Measurements from ENCODE around the gene WDR48. TPM values are rescaled to one million over a fixed set of nuclear protein-coding genes. Genes with fewer than 3 reads are reported as not detected.

WDR48 gene
- total RNA-seq, 4 donors from 2014 or later = 18.3 to 49.3 (median 25.2) TPM

DNA sequence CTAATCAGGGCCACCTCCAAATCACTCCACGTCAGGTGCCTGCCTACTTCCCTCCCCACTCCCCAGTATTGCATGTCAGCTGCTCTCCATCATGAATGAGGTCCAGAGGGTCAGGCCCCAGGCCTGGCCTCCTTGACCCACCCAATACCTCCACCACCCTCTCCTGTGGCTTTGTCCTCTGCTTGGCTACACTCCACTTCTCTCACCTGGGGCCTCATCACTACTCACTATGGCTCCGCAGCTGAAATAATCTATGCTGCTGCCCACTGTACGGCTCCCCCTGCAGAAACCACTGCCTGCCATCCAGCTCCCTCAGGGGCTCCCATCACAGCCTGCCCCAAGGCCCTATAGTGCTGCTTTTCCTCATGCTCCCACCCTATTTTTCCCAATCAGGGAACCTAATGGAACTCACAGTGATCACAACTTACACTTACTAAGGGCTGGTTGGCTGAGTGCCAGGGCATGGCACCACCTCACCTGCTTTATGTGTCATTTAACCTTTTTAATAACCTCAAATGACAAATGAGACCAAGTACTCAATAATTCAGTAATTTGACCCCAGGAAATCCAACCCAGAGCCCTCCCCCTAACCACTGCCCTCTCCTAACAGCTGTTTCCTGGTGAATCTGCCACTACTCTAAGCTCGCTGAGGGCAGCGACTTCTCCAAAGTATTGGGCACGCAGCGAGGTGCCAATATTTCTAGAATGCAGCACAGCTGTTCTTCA is 53.3 kb downstream of the WDR48 start:
- Histone ChIP-seq H3K4me1 (peaks cover 43% of the 10 kb centered on the region), H3K27ac (no peak overlapping the region), H3K4me3 (no peak overlapping the region), H3K27me3 (no peaks in the 10 kb centered on the region), H3K9me3 (no peaks in the 10 kb centered on the region), H3K36me3 (peaks cover 15% of the 10 kb centered on the region)
- 91% methylated on average over 6 of the region's 7 CpGs for WGBS
- DNase-seq (ENCODE audit: low spot score in 2 of 2) = no peak
- TF ChIP-seq EP300 (IDR thresholded peaks at IDR 0.05) = no peak
- no peak for TF ChIP-seq POLR2A (IDR thresholded peaks at IDR 0.05)
- TF ChIP-seq POLR2AphosphoS5 (IDR thresholded peaks at IDR 0.05) = no peak
- TF ChIP-seq, protein P1, sequence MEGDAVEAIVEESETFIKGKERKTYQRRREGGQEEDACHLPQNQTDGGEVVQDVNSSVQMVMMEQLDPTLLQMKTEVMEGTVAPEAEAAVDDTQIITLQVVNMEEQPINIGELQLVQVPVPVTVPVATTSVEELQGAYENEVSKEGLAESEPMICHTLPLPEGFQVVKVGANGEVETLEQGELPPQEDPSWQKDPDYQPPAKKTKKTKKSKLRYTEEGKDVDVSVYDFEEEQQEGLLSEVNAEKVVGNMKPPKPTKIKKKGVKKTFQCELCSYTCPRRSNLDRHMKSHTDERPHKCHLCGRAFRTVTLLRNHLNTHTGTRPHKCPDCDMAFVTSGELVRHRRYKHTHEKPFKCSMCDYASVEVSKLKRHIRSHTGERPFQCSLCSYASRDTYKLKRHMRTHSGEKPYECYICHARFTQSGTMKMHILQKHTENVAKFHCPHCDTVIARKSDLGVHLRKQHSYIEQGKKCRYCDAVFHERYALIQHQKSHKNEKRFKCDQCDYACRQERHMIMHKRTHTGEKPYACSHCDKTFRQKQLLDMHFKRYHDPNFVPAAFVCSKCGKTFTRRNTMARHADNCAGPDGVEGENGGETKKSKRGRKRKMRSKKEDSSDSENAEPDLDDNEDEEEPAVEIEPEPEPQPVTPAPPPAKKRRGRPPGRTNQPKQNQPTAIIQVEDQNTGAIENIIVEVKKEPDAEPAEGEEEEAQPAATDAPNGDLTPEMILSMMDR (IDR thresholded peaks at IDR 0.05) = no peak

DNA sequence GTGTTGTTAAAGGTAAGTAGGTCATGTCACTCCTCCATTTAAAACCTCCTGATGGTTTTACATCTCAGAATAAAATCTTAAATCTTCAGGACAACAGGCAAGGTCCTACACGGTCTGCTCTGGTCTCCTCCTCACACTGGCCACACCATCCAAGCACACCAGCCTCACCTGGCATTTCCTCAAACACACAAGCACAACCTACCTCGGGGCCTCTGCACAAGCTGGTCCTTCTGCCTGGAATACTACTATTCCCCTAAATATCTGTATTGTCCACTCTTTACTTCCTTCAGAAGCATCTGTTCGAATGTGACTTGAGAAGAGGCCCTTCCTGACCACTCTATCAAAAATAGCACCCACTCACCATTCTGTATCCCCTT is 53.9 kb downstream of the WDR48 start:
- peak overlapping the region; percentile 96 for H3K4me3 ChIP-seq
- TF ChIP-seq POLR2AphosphoS5 (IDR thresholded peaks at IDR 0.05) = no peak
- no peak for TF ChIP-seq POLR2A (IDR thresholded peaks at IDR 0.05)
- 72% methylated on average over 3 of the region's 3 CpGs for WGBS
- no peaks in the 10 kb centered on the region for H3K9me3 ChIP-seq
- peaks cover 43% of the 10 kb centered on the region for H3K4me1 ChIP-seq
- H3K27ac ChIP-seq = no peak overlapping the region
- no peak for DNase-seq (ENCODE audit: low spot score in 2 of 2)
- H3K36me3 ChIP-seq = peaks cover 10% of the 10 kb centered on the region
- no peaks in the 10 kb centered on the region for H3K27me3 ChIP-seq

GRCh38 chr3:39106281-39106811 is 54.5 kb downstream of the WDR48 start:
- DNase-seq (ENCODE audit: low spot score in 2 of 2) = no peak
- Histone ChIP-seq H3K27ac (peak overlapping the region; percentile 98), H3K27me3 (no peaks in the 10 kb centered on the region), H3K9me3 (no peaks in the 10 kb centered on the region), H3K36me3 (peaks cover 6% of the 10 kb centered on the region), H3K4me1 (peaks cover 43% of the 10 kb centered on the region), H3K4me3 (peak overlapping the region; percentile 96)
- WGBS = 5% methylated on average over 16 of the region's 16 CpGs
- TF ChIP-seq, protein P1 (IDR thresholded peaks at IDR 0.05) = no peak
- no peak for TF ChIP-seq POLR2AphosphoS5 (IDR thresholded peaks at IDR 0.05)
- TF ChIP-seq EP300 (IDR thresholded peaks at IDR 0.05) = no peak
- no peak for TF ChIP-seq POLR2A (IDR thresholded peaks at IDR 0.05)

DNA sequence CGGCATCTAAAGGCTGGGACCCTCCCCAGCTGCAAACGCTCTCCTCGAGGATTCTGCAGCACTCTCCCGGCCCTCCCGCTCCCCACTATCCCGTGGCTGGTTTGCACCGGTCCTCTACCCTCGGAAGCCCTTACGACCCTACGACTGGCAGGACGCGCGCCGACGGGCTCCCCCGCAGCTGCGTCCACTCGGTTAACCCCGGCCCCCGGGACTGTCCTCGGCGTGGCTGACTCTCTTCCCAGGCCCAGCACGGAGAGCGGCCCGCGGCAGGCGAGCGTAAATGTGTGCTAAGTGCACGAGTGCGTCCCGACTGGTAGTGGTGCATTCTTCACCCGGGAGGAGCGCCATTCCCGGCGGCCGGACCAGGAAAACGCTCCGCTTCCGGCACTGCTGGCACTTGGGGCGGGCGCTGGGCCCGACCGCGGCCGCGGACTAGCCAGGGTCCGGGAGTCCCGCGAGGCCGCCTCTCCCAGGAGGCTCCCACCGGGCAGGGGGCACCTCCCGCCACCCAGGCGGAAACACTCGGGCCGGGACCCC is 55.1 kb downstream of the WDR48 start:
- Histone ChIP-seq H3K36me3 (peaks cover 5% of the 10 kb centered on the region), H3K9me3 (no peaks in the 10 kb centered on the region), H3K4me3 (peak overlapping the region; percentile 96), H3K27me3 (no peaks in the 10 kb centered on the region), H3K4me1 (peaks cover 43% of the 10 kb centered on the region), H3K27ac (peak overlapping the region; percentile 98)
- WGBS = 0% methylated on average over 4 of the region's 55 CpGs
- no peak for TF ChIP-seq POLR2AphosphoS5 (IDR thresholded peaks at IDR 0.05)
- no peak for TF ChIP-seq POLR2A (IDR thresholded peaks at IDR 0.05)
- TF ChIP-seq, protein P1 (IDR thresholded peaks at IDR 0.05) = no peak
- TF ChIP-seq EP300 (IDR thresholded peaks at IDR 0.05) = no peak
- peak in 1 of 2 donors; percentile 84 for DNase-seq (ENCODE audit: low spot score in 2 of 2)

GRCh38 chr3:39107388-39108199 is 55.8 kb downstream of the WDR48 start, which contains the start of the genes GORASP1 and TTC21A:
TSS of gene GORASP1 (minus strand) at chr3:39107627. CDS start at chr3:39107541, 86 bp downstream.
TSS of gene TTC21A (plus strand) at chr3:39107680. CDS start at chr3:39107838, 158 bp downstream.
- TF ChIP-seq POLR2A (IDR thresholded peaks at IDR 0.05) (peak in 1 of 2 donors; percentile 54), EP300 (IDR thresholded peaks at IDR 0.05) (no peak), POLR2AphosphoS5 (IDR thresholded peaks at IDR 0.05) (peak in 2 of 3 donors; percentile 63 to 75)
- TF ChIP-seq, protein P1 (IDR thresholded peaks at IDR 0.05) = no peak
- Histone ChIP-seq H3K36me3 (peaks cover 9% of the 10 kb centered on the region), H3K4me1 (peaks cover 43% of the 10 kb centered on the region), H3K4me3 (peak within 1 kb of the TSS; percentile 96), H3K27me3 (no peaks in the 10 kb centered on the region), H3K27ac (peak within 1 kb of the TSS; percentile 98), H3K9me3 (no peaks in the 10 kb centered on the region)
- peak; percentile 93 to 94 for DNase-seq (ENCODE audit: low spot score in 2 of 2)
- WGBS = under 1% methylated on average over 21 of the region's 74 CpGs

All from suprapubic skin (tissue), 4 donors.